CD14-positive monocyte (primary cell): ENCODE results near the gene KIF25. TPM values are rescaled to one million over a fixed set of nuclear protein-coding genes. Genes with fewer than 3 reads are reported as not detected.

Experiments
- DNase-seq, 3 donors: peaks; one replicate each; pipeline ENCODE4 v3.0.0-alpha.2; 2011 to 2022
- H2AFZ ChIP-seq: 2 replicates; pipeline ENCODE4 v1.6.0; 2012; ENCODE audit warnings: mild to moderate bottlenecking, low read depth, low read length, inconsistent platforms; ENCODE audit not compliant: insufficient read depth, poor library complexity, severe bottlenecking
- H3K27ac ChIP-seq, 2 donors: 1 replicate in 1 of 2; 2 replicates in 1 of 2; pipeline ENCODE4 v1.5.1; 2012 to 2013; ENCODE audit warnings: low read length in 2 of 2, control low read depth in 1 of 2, inconsistent platforms in 1 of 2, low read depth in 1 of 2, mild to moderate bottlenecking in 1 of 2
- H3K27me3 ChIP-seq, 2 donors: one replicate each; pipeline versions ENCODE4 v1.6.0 to v1.6.1; 2011 to 2013; ENCODE audit warnings: low read length in 2 of 2; ENCODE audit not compliant: control insufficient read depth in 2 of 2, insufficient read depth in 2 of 2
- H3K36me3 ChIP-seq, 2 donors: replicated peaks in 1 of 2; 1 replicate in 1 of 2; 2 replicates in 1 of 2; pipeline versions ENCODE4 v1.5.1 to v1.6.1; 2012 to 2013; ENCODE audit warnings: low read length in 2 of 2, control low read depth in 1 of 2, inconsistent platforms in 1 of 2, mild to moderate bottlenecking in 1 of 2; ENCODE audit not compliant: insufficient read depth in 2 of 2, control insufficient read depth in 1 of 2
- H3K4me1 ChIP-seq, 2 donors: 1 replicate in 1 of 2; 2 replicates in 1 of 2; pipeline versions ENCODE4 v1.5.1 to v1.6.1; 2012 to 2013; ENCODE audit warnings: low read length in 2 of 2, control low read depth in 1 of 2, inconsistent platforms in 1 of 2, mild to moderate bottlenecking in 1 of 2, moderate library complexity in 1 of 2; ENCODE audit not compliant: insufficient read depth in 2 of 2, control insufficient read depth in 1 of 2
- H3K4me2 ChIP-seq: replicated peaks from 2 replicates; pipeline ENCODE3; 2012; ENCODE audit warnings: low read length, moderate library complexity, mild to moderate bottlenecking; ENCODE audit not compliant: poor library complexity, severe bottlenecking; ENCODE audit errors: extremely low read depth
- H3K4me3 ChIP-seq, 3 experiments: fragments of 200-600 bp in 1 of 3; sonication (generic) in 1 of 3; replicated peaks in 1 of 3; 1 replicate in 2 of 3; 2 replicates in 1 of 3; pipeline ENCODE4 v1.5.1; 2011 to 2013; ENCODE audit warnings: low read length in 3 of 3, mild to moderate bottlenecking in 3 of 3, control low read depth in 2 of 3, low read depth in 2 of 3, inconsistent platforms in 1 of 3, moderate library complexity in 1 of 3
- H3K79me2 ChIP-seq: 2 replicates; pipeline ENCODE4 v1.6.0; 2012; ENCODE audit warnings: mild to moderate bottlenecking, control low read depth, inconsistent platforms, low read length, moderate library complexity; ENCODE audit not compliant: insufficient read depth
- H3K9ac ChIP-seq: 2 replicates; pipeline ENCODE4 v1.6.0; 2017; ENCODE audit warnings: low read length, mild to moderate bottlenecking; ENCODE audit not compliant: insufficient read depth, poor library complexity, severe bottlenecking
- H3K9me3 ChIP-seq, 2 donors: replicated peaks in 1 of 2; 1 replicate in 1 of 2; 2 replicates in 1 of 2; pipeline versions ENCODE4 v1.5.1 to v1.6.1; 2012 to 2013; ENCODE audit warnings: low read length in 2 of 2, control low read depth in 1 of 2; ENCODE audit not compliant: control insufficient read depth in 1 of 2, insufficient read depth in 1 of 2
- H4K20me1 ChIP-seq: 2 replicates; pipeline ENCODE4 v1.6.0; 2012; ENCODE audit warnings: mild to moderate bottlenecking, low read length, control low read depth, moderate library complexity; ENCODE audit not compliant: insufficient read depth
- H3K27ac Mint-ChIP-seq, 7 donors: one replicate each; pipeline ENCODE4 v1.8.0; 2020; ENCODE audit warnings: mild to moderate bottlenecking in 7 of 7, mixed read lengths in 7 of 7, moderate library complexity in 6 of 7, inconsistent platforms in 2 of 7
- H3K27me3 Mint-ChIP-seq, 3 donors: one replicate each; pipeline ENCODE4 v1.8.0; 2021 to 2022; ENCODE audit warnings: low read depth in 3 of 3, mild to moderate bottlenecking in 3 of 3, mixed read lengths in 3 of 3, moderate library complexity in 3 of 3, inconsistent platforms in 1 of 3
- H3K36me3 Mint-ChIP-seq, 2 donors: one replicate each; pipeline ENCODE4 v1.8.0; 2020; ENCODE audit warnings: mixed read lengths in 2 of 2, inconsistent platforms in 1 of 2, mild to moderate bottlenecking in 1 of 2
- H3K4me1 Mint-ChIP-seq: one replicate; pipeline ENCODE4 v1.8.0; 2020; ENCODE audit warnings: mild to moderate bottlenecking, mixed read lengths
- H3K4me3 Mint-ChIP-seq, 2 donors: one replicate each; pipeline ENCODE4 v1.8.0; 2020; ENCODE audit warnings: mild to moderate bottlenecking in 2 of 2, mixed read lengths in 2 of 2, moderate library complexity in 1 of 2
- H3K9me3 Mint-ChIP-seq, 7 donors: one replicate each; pipeline ENCODE4 v1.8.0; 2020 to 2022; ENCODE audit warnings: mixed read lengths in 7 of 7, mild to moderate bottlenecking in 6 of 7, moderate library complexity in 6 of 7, inconsistent platforms in 2 of 7
- WGBS: methylation state at CpG from one replicate; pipeline ENCODE4 v1.1.5; 2013; ENCODE audit warnings: missing lambda C conversion rate; ENCODE audit not compliant: insufficient coverage; 5-methylcytosine and 5-hydroxymethylcytosine counted together
- intact Hi-C, 2 donors: fragments of 100-400 bp; cut with micrococcal nuclease; formaldehyde crosslinking; loops; one replicate each; pipeline versions ENCODE4 v1.15.0 to v1.15.1; 2023
- polyA plus RNA-seq, 3 donors: library from polyadenylated mRNA; depleted of rRNA in 1 of 3; unstranded in 2 of 3; stranded (reverse) in 1 of 3; fragments of 300-500 nt in 2 of 3; fragments of >200 nt in 1 of 3; fragmentation: Illumina TruSeq in 2 of 3; gene quantifications; 1 replicate in 2 of 3; 2 replicates in 1 of 3; pipeline ENCODE4 v1.2.3, GENCODE V29; 2012 to 2021
- TF ChIP-seq, protein P1 (sequence below): fragments of 200-600 bp; IDR thresholded peaks from one replicate; pipeline ENCODE4 v1.8.0; 2022; ENCODE audit warnings: antibody characterized with exemption, mild to moderate bottlenecking

Gene KIF25
- polyA plus RNA-seq, 3 donors: not detected

DNA sequence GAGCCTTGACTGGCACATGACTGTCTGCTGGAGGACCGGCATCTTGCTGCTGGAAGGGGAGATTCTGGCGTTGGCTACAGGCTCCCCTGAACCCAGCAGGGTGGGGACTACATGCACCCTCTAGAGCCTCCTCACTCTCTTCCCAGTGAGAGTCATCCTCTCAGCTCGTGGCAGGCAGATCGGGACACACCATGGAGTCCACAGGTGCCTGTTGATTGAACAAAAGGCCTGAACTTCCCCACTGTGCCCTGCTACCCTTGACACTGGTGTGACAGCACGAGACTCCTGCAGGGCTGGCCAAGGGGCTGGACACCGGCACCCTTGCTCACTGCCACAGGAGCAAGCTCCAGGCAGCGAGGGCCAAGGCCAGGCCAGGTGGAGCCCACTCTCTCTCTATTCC, 73.3 kb downstream of the KIF25 start:
- no peak overlapping the region for H2AFZ ChIP-seq
- 89% methylated on average over 7 of the region's 7 CpGs for WGBS
- no peaks in the 10 kb centered on the region for H3K4me1 Mint-ChIP-seq
- H3K79me2 ChIP-seq: no peaks in the 10 kb centered on the region
- no peak overlapping the region for H3K27ac Mint-ChIP-seq
- no peak overlapping the region for H3K4me3 Mint-ChIP-seq
- H3K4me3 ChIP-seq: no peak overlapping the region
- no peaks in the 10 kb centered on the region for H3K36me3 ChIP-seq
- no peak for DNase-seq
- H3K9ac ChIP-seq: no peak overlapping the region
- no peak overlapping the region for H3K4me2 ChIP-seq
- H3K9me3 Mint-ChIP-seq: peaks cover 1 to 8% (median 4%) of the 10 kb centered on the region in 7 donors
- peaks cover 14 to 20% of the 10 kb centered on the region in 2 donors for H3K9me3 ChIP-seq
- no peak overlapping the region for H3K27ac ChIP-seq
- H3K4me1 ChIP-seq: no peaks in the 10 kb centered on the region
- no peaks in the 10 kb centered on the region for H3K36me3 Mint-ChIP-seq
- H3K27me3 Mint-ChIP-seq: peaks cover 0 to 3% (median 2%) of the 10 kb centered on the region in 3 donors
- no peaks in the 10 kb centered on the region for H3K27me3 ChIP-seq
- intact Hi-C loops: no loop called here
- TF ChIP-seq, protein P1, sequence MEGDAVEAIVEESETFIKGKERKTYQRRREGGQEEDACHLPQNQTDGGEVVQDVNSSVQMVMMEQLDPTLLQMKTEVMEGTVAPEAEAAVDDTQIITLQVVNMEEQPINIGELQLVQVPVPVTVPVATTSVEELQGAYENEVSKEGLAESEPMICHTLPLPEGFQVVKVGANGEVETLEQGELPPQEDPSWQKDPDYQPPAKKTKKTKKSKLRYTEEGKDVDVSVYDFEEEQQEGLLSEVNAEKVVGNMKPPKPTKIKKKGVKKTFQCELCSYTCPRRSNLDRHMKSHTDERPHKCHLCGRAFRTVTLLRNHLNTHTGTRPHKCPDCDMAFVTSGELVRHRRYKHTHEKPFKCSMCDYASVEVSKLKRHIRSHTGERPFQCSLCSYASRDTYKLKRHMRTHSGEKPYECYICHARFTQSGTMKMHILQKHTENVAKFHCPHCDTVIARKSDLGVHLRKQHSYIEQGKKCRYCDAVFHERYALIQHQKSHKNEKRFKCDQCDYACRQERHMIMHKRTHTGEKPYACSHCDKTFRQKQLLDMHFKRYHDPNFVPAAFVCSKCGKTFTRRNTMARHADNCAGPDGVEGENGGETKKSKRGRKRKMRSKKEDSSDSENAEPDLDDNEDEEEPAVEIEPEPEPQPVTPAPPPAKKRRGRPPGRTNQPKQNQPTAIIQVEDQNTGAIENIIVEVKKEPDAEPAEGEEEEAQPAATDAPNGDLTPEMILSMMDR: no peak
- H4K20me1 ChIP-seq: no peaks in the 10 kb centered on the region

DNA sequence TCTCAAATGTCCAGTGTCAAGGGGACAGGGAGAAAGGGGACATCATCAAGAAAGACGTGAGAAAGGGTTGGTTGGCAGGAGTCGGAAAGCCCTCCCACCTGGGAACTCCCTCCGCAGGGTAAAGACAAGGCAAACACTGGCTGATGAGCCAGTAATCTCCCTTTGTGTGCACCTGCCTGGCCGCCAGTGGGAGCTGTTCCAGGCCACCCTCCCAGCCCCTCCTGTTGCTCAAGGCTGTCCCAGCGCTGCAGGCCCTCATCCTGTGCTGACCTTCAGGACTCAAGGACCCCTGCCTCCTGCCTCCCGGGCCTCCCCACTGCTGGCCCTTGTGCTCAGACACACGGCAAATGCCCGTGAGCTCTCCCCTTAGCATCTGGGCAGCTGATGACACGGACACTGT, 74.1 kb downstream of the KIF25 start:
- Histone ChIP-seq H3K27ac (no peak overlapping the region), H3K9ac (no peak overlapping the region), H3K4me3 (no peak overlapping the region), H4K20me1 (no peaks in the 10 kb centered on the region), H3K4me2 (no peak overlapping the region), H2AFZ (no peak overlapping the region), H3K79me2 (no peaks in the 10 kb centered on the region), H3K9me3 (peaks cover 14 to 24% of the 10 kb centered on the region in 2 donors), H3K4me1 (no peaks in the 10 kb centered on the region), H3K27me3 (no peaks in the 10 kb centered on the region), H3K36me3 (no peaks in the 10 kb centered on the region)
- WGBS: 70% methylated on average over 9 of the region's 9 CpGs
- intact Hi-C loops: no loop called here
- no peak overlapping the region for H3K4me3 Mint-ChIP-seq
- peaks cover 2 to 10% (median 6%) of the 10 kb centered on the region in 7 donors for H3K9me3 Mint-ChIP-seq
- H3K4me1 Mint-ChIP-seq: no peaks in the 10 kb centered on the region
- no peaks in the 10 kb centered on the region for H3K36me3 Mint-ChIP-seq
- TF ChIP-seq, protein P1: no peak
- no peak overlapping the region for H3K27ac Mint-ChIP-seq
- no peak for DNase-seq
- peaks cover 0 to 3% (median 2%) of the 10 kb centered on the region in 3 donors for H3K27me3 Mint-ChIP-seq
